Tibial nerve (tissue), 3 donors: ENCODE results near the gene NR2C2.

ENCODE experiments used
- POLR2A ChIP-seq, 2 donors: fragments of 450-650 bp; IDR thresholded peaks; one replicate each; pipeline ENCODE4 v1.6.1; 2017; ENCODE audit warnings: antibody characterized with exemption in 2 of 2, mild to moderate bottlenecking in 2 of 2, moderate library complexity in 2 of 2
- TF ChIP-seq, protein P1 (sequence below), 5 experiments: fragments of 200-600 bp in 3 of 5; fragments of 450-650 bp in 2 of 5; sonication (generic) in 3 of 5; IDR thresholded peaks; one replicate each; pipeline ENCODE4 v1.5.1; 2016 to 2019; ENCODE audit warnings: antibody characterized with exemption in 5 of 5, mild to moderate bottlenecking in 3 of 5, moderate library complexity in 2 of 5

GRCh38 chr3:15043408-15044171, 96.2 kb downstream of the NR2C2 start:
- TF ChIP-seq, protein P1, sequence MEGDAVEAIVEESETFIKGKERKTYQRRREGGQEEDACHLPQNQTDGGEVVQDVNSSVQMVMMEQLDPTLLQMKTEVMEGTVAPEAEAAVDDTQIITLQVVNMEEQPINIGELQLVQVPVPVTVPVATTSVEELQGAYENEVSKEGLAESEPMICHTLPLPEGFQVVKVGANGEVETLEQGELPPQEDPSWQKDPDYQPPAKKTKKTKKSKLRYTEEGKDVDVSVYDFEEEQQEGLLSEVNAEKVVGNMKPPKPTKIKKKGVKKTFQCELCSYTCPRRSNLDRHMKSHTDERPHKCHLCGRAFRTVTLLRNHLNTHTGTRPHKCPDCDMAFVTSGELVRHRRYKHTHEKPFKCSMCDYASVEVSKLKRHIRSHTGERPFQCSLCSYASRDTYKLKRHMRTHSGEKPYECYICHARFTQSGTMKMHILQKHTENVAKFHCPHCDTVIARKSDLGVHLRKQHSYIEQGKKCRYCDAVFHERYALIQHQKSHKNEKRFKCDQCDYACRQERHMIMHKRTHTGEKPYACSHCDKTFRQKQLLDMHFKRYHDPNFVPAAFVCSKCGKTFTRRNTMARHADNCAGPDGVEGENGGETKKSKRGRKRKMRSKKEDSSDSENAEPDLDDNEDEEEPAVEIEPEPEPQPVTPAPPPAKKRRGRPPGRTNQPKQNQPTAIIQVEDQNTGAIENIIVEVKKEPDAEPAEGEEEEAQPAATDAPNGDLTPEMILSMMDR (IDR thresholded peaks at IDR 0.05), result no peak
- TF ChIP-seq POLR2A (IDR thresholded peaks at IDR 0.05), result no peak
